Measurements from ENCODE around the gene DCD.

Gene DCD

DNA sequence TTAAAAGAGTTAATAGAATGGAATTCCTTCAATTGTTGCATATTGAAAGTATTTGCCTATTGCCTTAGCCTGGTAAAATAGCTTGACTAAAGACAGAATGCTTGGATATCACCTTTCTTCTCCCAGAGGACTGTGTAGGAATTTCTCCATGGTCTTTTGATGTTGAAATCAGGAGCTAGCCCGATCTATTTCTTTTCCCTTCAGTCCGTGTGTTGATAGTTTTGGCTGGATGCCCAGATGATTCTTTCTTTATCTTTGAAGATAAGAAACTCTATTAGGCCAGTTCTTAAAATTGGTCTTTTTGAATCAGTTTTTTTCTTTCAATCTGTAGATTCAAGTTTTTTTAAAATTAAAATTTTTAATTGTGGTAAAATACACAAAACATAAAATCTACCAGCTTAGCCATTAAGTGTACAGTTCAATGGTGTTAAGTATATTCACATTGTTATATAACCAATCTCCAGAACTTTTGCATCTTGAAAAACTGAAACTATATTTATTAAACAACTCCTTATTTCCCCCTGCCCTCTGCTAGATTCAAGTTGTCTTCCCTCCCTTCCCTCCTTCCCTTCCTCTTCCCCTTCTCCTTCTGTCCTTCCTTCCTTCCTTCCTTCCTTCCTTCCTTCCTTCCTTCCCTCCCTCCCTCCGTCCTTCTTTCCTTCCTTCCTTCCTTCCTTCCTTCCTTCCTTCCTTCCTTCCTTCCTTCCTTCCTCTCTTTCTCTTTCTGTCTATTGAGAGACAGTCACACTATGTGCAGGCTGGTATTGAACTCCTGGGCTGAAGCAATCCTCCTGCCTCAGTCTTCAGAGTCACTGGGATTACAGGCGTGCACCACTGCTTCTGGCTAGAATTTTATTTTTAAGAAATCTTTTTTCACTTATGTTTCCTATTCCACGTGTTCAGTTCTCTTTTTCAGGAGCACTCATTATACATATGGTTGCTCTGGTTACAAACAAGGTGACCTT, 23.6 kb downstream of the DCD start:
- no peak overlapping the region for H3K4me3 ChIP-seq (ENCODE audit: low read depth, low read length)
- TF ChIP-seq, protein P1, sequence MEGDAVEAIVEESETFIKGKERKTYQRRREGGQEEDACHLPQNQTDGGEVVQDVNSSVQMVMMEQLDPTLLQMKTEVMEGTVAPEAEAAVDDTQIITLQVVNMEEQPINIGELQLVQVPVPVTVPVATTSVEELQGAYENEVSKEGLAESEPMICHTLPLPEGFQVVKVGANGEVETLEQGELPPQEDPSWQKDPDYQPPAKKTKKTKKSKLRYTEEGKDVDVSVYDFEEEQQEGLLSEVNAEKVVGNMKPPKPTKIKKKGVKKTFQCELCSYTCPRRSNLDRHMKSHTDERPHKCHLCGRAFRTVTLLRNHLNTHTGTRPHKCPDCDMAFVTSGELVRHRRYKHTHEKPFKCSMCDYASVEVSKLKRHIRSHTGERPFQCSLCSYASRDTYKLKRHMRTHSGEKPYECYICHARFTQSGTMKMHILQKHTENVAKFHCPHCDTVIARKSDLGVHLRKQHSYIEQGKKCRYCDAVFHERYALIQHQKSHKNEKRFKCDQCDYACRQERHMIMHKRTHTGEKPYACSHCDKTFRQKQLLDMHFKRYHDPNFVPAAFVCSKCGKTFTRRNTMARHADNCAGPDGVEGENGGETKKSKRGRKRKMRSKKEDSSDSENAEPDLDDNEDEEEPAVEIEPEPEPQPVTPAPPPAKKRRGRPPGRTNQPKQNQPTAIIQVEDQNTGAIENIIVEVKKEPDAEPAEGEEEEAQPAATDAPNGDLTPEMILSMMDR (IDR thresholded peaks at IDR 0.05; ENCODE audit: low read depth, low read length): no peak

DNA sequence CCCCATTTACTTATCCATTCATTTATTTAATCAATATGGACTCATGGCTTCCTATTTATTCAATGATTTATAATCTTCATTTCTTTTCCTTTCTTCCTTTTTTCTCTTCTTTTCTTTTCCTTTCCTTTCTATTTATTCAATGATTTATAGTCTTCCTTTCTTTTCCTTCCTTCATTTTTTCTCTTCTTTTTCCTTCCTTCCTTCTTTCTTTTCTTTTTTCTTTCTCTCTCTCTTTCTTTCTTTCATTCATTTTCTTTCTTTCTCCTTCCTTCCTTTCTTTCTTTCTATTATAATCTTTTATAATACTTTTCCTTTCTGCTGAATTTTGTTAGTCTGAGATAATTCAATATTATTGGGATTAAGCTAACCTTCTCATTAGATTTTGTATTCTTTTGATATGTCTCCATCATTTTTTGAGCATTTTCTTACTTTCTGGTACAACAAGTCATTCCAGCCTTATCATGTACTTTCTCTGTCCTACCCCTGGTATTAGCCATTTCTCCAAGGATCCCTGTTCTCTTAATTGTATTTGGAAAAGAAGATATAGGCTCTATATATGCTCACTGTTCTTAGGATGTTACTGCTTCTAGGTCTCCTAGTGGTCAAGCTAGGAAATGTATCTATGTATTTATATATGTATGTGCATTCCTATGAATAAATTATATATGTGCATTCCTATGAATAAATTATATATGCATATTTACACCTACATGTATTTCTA, 25.5 kb downstream of the DCD start:
- TF ChIP-seq, protein P1 (IDR thresholded peaks at IDR 0.05; ENCODE audit: low read depth, low read length): peak; percentile 11; the same call in 1 of the 2 replicates
- no peak overlapping the region for H3K4me3 ChIP-seq (ENCODE audit: low read depth, low read length)

DNA sequence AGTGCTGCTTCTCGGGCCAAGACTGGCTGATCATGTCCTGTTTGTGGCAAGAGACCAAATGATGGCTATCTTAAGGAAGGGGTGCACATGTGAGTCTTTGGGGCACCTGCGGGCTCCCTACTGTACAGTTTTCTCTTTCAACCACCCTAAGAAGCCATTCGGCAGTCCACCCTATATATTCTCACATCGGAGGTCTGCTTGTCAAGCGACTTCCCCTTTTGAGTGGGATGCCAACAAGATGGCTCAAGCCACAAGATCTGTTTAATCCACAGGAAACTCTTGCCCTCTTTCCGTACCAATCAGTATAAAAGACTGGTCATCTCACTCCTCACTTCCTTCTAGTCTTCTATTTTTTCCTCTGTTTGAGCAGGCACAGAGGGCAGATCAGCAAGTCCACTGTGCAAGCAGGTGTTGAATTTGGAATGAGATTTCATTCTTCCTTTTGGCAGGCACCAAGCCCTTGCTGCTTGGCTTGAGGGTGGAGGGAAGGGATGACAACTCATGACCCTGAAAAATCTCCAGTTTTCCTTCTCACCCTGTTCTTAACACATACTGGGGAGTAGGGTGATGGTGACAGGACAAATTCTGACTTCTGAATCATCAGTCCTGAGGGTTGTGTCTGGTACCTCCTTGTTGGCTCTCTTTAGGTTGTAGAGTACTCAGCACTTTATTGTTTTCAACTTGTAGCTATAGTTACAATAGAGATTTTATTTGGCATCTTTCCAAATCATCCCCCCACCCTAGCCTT, 31.1 kb downstream of the DCD start:
- H3K4me3 ChIP-seq (ENCODE audit: low read depth, low read length): no peak overlapping the region
- TF ChIP-seq, protein P1 (IDR thresholded peaks at IDR 0.05; ENCODE audit: low read depth, low read length): no peak

DNA sequence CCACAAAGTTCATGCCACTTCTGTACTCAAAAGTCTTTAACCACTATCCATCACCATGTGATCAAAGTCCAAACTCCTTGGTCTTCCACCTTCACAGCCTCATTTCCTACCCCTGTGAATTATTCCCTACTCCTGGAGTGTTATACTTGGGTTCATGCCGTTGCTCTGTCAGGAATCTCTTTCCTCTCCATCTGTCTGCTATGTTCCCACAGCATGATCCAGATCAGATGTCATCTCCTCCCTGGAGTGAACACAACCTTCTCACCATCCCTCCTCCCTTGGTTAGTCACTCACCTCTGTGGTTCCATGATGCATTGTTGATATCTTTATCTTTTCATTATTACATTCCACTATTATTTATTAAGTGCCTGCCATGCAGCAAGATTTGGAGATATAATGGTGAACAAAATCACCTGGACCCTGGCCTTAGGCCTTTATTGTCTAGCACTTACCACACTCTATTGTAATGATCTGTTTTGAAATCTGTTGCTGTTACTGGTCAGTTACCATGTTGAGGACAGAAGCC, 35.9 kb downstream of the DCD start:
- H3K4me3 ChIP-seq (ENCODE audit: low read depth, low read length): no peak overlapping the region
- TF ChIP-seq, protein P1 (IDR thresholded peaks at IDR 0.05; ENCODE audit: low read depth, low read length): no peak

DNA sequence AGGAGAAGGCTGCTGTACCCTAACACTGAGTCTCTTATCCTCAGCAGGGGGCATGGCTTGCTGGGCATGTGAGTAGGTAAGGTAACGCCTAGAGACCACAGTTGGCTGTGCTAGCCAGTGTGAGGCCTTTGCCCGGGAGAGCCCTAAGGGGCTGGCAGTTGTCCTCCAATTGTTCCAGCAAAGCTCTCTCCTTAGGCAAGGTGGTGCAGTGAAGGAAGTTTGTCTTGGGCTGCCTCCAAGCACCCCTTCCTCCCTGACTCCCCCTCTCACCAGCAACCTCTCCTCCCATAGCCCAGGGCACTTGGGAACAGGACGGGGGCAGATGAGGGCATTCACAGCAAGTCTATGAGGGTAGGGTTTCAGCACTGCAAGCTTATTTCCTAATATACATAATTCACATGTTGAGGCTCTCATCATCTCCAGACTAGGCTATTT, 36.4 kb downstream of the DCD start:
- TF ChIP-seq, protein P1 (IDR thresholded peaks at IDR 0.05; ENCODE audit: low read depth, low read length): no peak
- no peak overlapping the region for H3K4me3 ChIP-seq (ENCODE audit: low read depth, low read length)

DNA sequence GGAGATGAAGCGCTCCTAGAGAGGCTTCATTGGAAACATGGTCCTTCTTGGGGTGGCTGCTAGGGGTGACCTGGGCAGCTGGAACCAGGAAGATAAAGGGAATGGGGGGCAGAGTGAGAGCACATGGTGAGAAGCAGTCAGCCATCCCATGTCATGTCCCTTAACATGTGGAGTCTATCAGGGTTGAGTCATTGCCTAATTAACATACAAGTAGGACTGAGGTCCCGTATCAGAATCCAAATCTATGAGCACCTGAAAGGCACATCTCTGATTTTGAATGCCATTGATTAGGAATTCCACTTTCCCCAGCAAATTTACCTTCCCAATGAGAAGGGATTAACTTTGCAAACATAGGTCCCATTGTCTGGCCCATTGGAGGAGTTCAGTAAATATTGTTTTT, 39.4 kb downstream of the DCD start:
- TF ChIP-seq, protein P1 (IDR thresholded peaks at IDR 0.05; ENCODE audit: low read depth, low read length): no peak
- no peak overlapping the region for H3K4me3 ChIP-seq (ENCODE audit: low read depth, low read length)
